SK-N-MC (cell line): ENCODE data around the gene GLS.

Experiments used
- EZH2 ChIP-seq: fragments of 200-600 bp; sonication (generic); IDR thresholded peaks from one replicate; pipeline ENCODE4 v1.6.1; 2017; ENCODE audit warnings: antibody characterized with exemption
- POLR2AphosphoS5 ChIP-seq: IDR thresholded peaks from 2 replicates; pipeline ENCODE4 v1.6.1; 2012; ENCODE audit warnings: mild to moderate bottlenecking, low read depth, low read length, borderline replicate concordance

DNA sequence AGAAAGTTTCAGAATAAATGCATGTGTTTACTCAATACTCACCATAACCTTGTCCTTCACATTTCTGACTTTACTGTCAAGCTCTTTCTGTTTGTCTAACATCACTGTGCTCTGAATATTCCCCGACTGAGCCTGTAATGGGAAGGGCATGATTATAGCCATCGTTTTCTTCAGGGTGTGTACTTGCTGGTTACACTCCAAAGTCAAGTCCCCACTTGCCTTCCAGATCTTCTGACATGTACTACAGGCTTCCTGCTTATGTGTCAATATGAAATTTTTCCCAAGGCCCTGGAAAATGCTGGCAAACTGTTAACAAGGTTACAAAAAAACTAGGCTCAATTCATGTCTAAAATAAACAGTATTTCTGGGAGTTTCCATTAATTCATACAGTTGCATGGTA is 120.4 kb downstream of the GLS start:
- no peak for TF ChIP-seq EZH2
- no peak for TF ChIP-seq POLR2AphosphoS5
